Stimulated activated CD8-positive, alpha-beta memory T cell treated with anti-CD3 and anti-CD28 coated beads, Interleukin-7, amount 100 ng/mL, for 48 hours (primary cell): ENCODE measurements around the gene LOXL3.
"Not testable (repeated sequence)": the region's sequence is repeated elsewhere in the genome, so short reads cannot be mapped to it uniquely, and the experiment has no call there.

Experiments used
- DNase-seq, 2 donors: peaks; one replicate each; pipeline ENCODE4 v3.0.0-alpha.2; 2020; ENCODE audit warnings: low read depth in 1 of 2; ENCODE audit errors: extremely low read depth in 1 of 2

The LOXL3 gene

GRCh38 chr2:74575320-74575719 is 21.6 kb upstream of the LOXL3 start:
- no peak for DNase-seq

DNA sequence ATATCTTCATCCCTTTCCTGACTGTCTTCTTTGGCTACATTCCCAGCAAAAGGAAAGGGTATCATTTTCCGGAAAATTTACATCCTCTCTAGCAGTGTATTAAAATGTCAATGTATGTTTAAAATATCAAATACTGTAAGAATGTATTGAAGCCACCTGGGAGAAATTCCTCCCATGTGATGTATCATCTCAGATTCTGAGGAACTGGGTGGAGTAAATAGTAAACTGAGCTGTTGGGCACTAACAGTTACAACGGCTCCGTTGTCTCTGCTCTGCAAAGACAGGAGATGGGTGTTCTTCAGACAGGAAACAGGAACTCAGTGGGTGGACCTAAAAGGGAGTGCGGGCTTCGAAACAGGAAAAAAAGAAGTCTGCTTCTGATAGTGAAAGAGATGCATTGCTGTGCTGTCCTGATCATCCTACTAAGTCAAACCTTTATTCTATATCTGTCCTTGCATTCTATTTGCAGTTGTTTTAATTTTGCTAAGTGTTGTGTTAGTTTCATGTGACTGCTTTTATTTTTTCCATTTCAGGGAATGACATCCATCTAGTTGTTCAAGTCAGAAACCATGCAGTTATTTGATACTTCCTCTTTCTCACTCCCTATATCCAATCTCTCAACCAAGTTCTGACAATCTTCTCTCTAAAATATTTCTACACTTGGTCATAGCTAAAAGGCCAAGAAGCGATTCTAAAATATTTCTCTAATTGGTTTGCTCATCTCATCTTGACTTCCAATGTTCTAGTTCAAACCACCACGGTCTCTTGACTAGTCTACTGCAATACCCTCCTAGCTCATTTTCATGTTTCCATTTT is 20.2 kb upstream of the LOXL3 start:
- DNase-seq, result no peak

- DNase-seq, result no peak
These were observed 18.6 kb upstream of the LOXL3 start for GRCh38 chr2:74572178-74572925.

DNA sequence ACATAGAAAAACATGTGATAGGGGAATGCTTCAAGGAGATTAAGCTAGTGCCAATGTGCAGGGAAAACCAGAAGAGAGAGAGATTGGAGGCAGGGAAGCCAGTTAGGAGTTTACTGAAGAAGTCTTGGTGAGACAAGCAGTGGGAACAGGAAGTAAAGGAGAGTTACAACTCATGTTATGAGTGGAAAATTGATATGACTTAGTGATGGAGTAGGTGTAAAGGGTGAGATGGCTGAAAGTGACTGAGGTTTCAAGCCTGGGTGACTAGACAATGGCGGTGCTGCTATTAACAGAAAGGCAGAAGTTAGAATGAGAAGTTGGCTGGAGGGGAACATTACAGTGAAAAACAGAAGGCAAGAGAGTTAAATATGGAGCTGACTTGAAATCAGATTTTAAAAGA is 17.3 kb upstream of the LOXL3 start:
- no peak for DNase-seq

DNA sequence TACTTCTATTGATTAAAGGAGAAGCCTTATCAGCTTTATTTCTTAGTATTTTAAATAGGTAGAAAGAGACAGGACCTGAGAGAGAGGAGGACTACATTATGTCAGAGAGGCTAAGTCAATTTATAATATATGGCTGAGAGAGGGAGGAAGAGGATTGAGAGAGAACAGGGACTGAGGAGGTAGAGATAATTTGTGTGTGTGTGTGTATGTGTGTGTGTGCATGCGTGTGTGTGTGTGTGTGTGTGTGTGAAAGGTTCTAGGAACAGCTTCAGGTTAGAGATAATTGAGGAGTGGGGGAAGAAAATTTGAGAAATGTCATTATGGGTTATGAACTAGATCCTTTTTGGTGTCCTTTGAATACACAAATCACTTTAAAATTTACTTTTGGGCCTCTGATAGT is 15.9 kb upstream of the LOXL3 start:
- DNase-seq, result no peak

GRCh38 chr2:74567881-74568280 is 14.1 kb upstream of the LOXL3 start:
- DNase-seq, result no peak

DNA sequence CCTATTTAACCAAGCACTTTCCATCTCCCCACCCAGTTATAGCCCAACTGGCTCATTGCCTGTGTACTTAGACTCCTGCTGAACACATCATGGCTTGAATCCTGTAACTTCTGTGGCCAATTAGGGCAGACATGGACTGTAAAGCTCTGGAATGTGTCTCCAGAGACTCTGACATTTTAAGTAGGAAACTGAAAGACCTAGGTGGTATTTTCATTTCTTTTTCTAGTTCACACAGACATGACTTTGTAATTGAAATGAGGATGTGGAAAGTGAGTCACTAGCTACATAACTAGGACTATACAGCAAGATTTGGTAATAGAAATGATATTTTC is 13.0 kb upstream of the LOXL3 start:
- no peak for DNase-seq

DNA sequence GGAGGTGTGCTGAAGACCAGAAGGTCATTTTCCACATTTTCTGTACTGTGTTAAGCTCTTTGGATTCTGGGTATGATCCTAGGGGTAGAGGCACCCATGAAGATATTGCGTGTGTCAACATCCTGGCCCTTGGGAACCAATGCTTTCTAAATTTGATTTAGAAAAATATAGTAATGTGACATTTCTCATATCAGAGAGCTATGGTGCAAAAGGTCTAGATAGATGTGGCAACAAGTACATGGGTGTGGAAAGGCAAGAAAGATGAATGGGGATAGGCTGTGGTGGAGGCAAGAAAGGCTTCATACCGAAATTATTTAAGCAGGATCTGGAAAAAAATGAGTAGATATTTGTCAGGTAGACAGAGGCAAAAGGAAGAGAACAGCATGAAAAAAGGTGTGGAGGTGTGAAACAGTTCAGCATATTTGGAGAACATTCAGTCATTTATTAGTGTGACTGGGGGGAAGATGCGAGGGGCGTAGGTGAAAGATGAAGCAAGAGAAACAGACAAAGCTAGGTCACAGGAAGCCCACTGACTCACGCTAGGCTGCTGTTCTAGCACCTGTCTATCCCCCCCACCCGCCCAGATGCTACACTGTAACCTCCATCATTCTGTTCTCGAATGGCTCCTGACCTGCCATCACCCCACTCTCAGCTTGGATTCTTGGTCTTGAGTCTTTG is 12.5 kb upstream of the LOXL3 start:
- DNase-seq, result no peak

- DNase-seq, result no peak
These were observed 10.5 kb upstream of the LOXL3 start for GRCh38 chr2:74564222-74564621.

GRCh38 chr2:74562126-74562775 is 8.5 kb upstream of the LOXL3 start:
- DNase-seq, result no peak

- not testable (repeated sequence) for DNase-seq
These were observed 7.3 kb upstream of the LOXL3 start for GRCh38 chr2:74561022-74561421.

DNA sequence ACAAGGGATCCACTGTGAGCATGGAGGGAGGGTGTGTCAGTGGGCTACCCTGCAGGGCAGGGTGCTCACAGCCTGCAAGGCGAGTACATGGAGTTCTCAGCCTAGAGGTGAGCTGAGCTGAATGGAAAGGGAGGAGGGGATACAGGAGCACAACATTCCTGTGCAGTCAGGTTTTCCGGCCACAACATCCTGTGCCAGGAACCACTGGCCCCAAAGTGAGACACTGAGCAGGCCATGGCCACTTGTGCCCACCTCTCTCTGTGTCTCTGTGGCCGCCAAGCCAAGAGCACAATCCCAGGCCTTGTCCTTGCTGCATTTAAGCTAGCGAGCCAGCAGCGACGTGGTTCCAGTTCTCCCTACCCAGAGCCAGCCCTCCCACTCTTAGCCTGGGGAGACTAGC is 6.8 kb upstream of the LOXL3 start:
- no peak for DNase-seq

GRCh38 chr2:74559912-74560311 is 6.2 kb upstream of the LOXL3 start:
- no peak for DNase-seq

DNA sequence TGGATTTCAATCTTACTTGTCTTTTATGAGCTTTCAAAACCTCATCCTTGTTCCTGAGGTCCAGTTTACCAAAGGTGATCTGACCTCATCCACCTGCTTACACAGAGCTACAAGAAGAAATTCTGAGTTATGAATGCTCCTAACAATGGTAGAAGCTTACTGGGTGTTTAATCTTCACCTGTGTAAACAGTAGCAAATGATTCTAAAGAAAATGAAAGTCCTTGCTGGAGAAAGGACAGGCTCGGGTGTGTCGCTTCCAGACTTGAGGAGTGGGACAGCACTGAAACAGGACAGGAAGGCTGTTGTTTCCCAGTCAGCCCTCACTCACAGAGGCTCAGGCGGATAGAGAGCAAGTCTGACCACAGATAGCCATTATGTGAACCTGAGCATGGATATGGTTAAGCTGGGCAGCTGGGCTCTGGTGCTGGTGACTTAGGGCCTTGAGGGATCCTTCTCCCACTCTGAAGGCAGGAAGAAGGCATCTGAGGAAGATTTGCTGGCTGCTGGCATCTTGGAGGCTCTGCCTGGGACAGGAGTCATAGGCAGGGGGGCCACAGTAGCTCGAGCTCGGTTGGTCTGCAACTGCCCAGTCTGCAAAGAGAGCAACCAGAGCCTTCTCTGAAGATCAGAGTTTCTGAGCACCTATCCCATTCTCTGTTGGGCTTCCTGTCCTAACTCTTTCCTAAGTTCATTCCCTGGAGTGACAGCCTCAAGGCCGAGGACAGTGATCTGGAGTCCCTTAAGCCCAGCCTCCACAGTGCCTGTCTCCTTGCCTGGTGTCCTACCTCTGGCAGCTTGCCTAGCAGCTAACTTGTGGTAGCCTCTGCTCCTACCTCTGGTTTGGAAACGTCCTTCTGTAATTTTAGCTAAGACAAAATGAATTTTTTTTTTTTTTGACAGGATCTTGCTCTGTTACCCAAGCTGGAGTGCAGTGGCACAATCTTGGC is 4.8 kb upstream of the LOXL3 start:
- no peak for DNase-seq

DNA sequence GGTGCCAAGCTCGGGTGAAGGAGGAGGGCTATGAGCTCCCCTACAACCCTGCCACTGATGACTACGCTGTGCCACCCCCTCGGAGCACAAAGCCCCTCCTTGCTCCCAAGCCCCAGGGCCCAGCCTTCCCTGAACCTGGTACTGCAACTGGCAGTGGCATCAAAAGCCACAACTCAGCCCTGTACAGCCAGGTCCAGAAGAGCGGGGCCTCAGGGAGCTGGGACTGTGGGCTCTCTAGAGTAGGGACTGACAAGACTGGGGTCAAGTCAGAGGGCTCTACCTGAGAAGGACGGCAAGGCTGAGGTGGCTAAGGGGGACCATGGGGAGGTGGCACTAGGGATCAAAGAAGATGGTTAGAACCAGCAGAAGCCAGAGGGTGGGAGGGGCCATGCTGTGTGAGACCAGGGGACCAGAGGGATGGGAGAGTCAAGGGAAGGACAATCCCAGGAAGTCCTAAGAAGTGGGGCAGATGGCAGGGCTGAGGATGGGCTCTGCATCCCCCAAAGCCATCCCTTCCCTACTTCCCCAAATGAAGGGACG is 3.2 kb upstream of the LOXL3 start:
- no peak for DNase-seq

- DNase-seq, result no peak
These were observed 2.4 kb upstream of the LOXL3 start for GRCh38 chr2:74556159-74556558.

GRCh38 chr2:74555610-74556103 is 1.9 kb upstream of the LOXL3 start:
- no peak for DNase-seq

DNA sequence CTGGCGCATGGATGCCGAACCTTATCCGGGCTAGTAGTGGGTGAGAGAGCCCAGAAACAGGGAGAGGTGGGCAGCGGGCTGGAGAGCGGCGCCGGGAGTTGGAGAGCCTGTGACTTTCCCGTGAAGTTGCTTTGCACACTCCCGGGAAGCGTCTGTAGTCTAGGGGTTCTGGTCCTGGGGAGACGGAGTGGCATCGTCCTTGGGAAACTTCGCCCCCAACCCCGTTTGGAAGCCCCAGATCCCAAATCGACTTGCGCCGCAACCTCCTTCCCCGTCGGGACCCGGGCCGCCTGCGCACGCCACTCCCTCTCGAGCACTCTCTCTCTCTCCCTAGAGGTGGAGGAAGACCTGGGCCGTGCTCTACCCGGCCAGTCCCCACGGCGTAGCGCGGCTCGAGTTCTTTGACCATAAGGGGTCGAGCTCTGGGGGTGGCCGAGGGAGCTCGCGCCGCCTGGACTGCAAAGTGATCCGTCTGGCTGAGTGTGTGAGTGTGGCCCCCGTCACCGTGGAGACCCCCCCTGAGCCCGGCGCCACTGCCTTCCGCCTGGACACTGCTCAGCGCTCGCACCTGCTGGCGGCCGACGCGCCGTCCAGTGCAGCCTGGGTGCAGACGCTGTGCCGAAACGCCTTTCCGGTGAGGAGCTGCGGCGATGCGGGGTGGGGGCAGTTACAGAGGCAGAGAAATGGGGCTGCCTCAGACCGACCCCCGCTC is 1.2 kb upstream of the LOXL3 start:
- DNase-seq, result no peak
